Spleen (tissue), 7 donors: ENCODE data around the gene SMARCA2.

ENCODE experiments used
- POLR2A ChIP-seq, 3 donors: fragments of 450-650 bp; IDR thresholded peaks; one replicate each; pipeline ENCODE4 v1.5.1; 2017; ENCODE audit warnings: antibody characterized with exemption in 3 of 3, mild to moderate bottlenecking in 1 of 3
- TF ChIP-seq, protein P1 (sequence below), 11 experiments: fragments of 200-600 bp in 7 of 11; fragments of 450-650 bp in 4 of 11; sonication (generic) in 4 of 11; IDR thresholded peaks in 8 of 11; conservative IDR thresholded peaks in 3 of 11; 1 replicate in 7 of 11; 2 replicates in 4 of 11; pipeline versions ENCODE4 v1.4.0 to v1.8.0; 2016 to 2021; ENCODE audit warnings: antibody characterized with exemption in 11 of 11, inconsistent platforms in 4 of 11, mild to moderate bottlenecking in 1 of 11
- donor health status: DM: no; HTN: no; CAD: no; lungs with moderate emphysema.
- donor health status: DM: no; HTN: no; CAD: no.
- donor health status: DM: no; HTN: no; CAD: no.

DNA sequence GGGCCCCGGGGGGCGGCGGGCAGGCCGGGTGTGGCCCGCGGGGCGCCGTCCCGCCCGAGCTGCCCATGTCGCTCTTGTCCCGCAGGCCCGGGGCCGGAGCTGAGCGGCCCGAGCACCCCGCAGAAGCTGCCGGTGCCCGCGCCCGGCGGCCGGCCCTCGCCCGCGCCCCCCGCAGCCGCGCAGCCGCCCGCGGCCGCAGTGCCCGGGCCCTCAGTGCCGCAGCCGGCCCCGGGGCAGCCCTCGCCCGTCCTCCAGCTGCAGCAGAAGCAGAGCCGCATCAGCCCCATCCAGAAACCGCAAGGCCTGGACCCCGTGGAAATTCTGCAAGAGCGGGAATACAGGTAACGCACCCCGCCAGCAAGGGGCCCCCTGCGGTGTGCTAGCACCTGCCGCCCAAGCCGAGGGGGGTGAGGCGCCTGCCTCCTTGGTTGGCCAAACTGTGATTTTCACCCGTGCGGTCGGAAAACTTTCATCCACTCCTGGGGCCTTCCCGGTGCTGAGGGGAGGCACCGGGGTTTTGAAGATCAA lies 32.1 kb downstream of the SMARCA2 start:
- TF ChIP-seq, protein P1, sequence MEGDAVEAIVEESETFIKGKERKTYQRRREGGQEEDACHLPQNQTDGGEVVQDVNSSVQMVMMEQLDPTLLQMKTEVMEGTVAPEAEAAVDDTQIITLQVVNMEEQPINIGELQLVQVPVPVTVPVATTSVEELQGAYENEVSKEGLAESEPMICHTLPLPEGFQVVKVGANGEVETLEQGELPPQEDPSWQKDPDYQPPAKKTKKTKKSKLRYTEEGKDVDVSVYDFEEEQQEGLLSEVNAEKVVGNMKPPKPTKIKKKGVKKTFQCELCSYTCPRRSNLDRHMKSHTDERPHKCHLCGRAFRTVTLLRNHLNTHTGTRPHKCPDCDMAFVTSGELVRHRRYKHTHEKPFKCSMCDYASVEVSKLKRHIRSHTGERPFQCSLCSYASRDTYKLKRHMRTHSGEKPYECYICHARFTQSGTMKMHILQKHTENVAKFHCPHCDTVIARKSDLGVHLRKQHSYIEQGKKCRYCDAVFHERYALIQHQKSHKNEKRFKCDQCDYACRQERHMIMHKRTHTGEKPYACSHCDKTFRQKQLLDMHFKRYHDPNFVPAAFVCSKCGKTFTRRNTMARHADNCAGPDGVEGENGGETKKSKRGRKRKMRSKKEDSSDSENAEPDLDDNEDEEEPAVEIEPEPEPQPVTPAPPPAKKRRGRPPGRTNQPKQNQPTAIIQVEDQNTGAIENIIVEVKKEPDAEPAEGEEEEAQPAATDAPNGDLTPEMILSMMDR (IDR thresholded peaks at IDR 0.05 in 8 of 11, conservative IDR thresholded peaks at IDR 0.05 in 3 of 11) = no peak
- no peak for TF ChIP-seq POLR2A (IDR thresholded peaks at IDR 0.05)
